Stimulated activated memory B cell treated with anti-CD40 and anti-IgM and Interleukin-4, amounts not matched to agents 10 μg/mL and 1 μg/mL and 100 μg/mL, for 72 hours (primary cell): ENCODE results near the gene C1R.

Experiments used
- ATAC-seq: fragments of 150-1000 bp; cut with Tn5 transposase; 2 replicates; pipeline ENCODE4 v1.10.0; 2021
- H3K27ac Mint-ChIP-seq: one replicate; pipeline ENCODE4 v1.8.0; 2022; ENCODE audit warnings: mild to moderate bottlenecking, mixed read lengths
- H3K27me3 Mint-ChIP-seq: one replicate; pipeline ENCODE4 v1.8.0; 2022; ENCODE audit warnings: mixed read lengths
- H3K36me3 Mint-ChIP-seq: one replicate; pipeline ENCODE4 v1.8.0; 2022; ENCODE audit warnings: mixed read lengths
- H3K4me1 Mint-ChIP-seq: one replicate; pipeline ENCODE4 v1.8.0; 2022; ENCODE audit warnings: mixed read lengths
- H3K4me3 Mint-ChIP-seq: one replicate; pipeline ENCODE4 v1.8.0; 2022; ENCODE audit warnings: mild to moderate bottlenecking, moderate library complexity, mixed read lengths
- H3K9me3 Mint-ChIP-seq: one replicate; pipeline ENCODE4 v1.8.0; 2022; ENCODE audit warnings: mixed read lengths

Gene C1R

DNA sequence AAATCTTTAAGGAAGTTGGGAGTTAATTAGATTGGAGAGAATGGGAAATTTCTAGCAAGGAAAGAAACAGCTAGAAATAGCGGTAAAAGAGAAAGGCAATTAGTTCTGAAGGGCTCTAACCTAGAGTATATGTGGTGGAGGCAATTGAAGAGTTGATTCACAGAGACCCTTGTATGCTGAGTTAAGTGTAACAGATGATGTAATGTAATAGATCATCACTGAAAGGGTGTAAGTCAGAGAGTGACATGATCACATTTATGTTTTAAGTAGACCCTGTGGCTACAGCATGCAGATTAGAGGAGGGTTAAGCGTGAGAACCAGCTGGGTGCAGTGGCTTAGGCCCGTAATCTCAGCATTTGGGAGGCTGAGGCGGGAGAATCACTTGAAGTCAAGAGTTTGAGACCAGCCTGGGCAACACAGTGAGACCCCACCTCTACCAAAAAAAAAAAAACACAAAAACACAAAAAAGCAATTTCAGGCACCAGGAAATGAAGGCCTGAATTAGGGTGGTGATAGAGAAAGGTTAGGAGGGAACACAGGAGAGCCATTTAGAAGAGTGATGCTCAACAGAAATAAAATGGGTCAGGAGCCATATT, 33.5 kb upstream of the C1R start:
- Mint-ChIP-seq H3K27ac (no peak overlapping the region), H3K27me3 (no peaks in the 10 kb centered on the region), H3K4me3 (no peak overlapping the region), H3K36me3 (no peaks in the 10 kb centered on the region), H3K4me1 (peaks cover 15% of the 10 kb centered on the region), H3K9me3 (no peaks in the 10 kb centered on the region)
- ATAC-seq, result no peak

DNA sequence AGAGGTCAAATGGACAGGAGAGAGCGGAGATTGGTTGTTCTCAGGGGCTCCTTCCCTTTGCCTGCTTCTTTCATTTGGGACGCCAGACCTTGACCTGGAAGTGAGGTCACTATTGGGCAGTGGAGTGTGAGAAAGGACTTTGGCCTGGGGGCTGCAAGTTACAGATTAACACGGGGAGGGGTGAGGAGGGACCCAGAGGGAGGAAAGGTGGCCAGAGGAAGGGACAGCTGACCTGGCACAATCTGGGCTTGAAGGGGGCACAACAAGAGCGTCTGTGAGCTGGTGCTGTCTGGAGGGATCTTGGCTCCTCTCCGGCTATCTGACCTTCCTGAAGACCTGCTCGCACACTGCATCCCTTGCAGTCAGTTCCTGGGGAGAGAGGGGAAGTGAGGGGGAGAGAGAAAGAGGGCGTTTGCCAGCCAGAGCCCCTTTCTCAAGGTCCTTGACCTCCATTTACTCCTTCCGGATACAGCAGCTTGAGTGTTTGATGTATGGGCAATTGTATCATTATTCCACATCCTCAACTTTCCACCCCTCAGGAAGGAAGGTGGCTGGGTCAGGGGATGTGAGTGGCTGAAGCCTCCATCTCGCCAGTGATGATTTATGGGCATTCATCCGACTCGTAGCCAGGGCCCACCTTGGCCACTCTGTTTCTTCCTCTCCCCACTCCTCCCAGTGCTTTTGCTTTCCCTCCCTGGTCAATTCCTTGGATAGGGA, 31.7 kb upstream of the C1R start:
- no peak for ATAC-seq
- no peaks in the 10 kb centered on the region for H3K9me3 Mint-ChIP-seq
- peaks cover 8% of the 10 kb centered on the region for H3K4me1 Mint-ChIP-seq
- H3K36me3 Mint-ChIP-seq, result peaks cover under 1% of the 10 kb centered on the region
- no peak overlapping the region for H3K27ac Mint-ChIP-seq
- no peak overlapping the region for H3K4me3 Mint-ChIP-seq
- no peaks in the 10 kb centered on the region for H3K27me3 Mint-ChIP-seq

DNA sequence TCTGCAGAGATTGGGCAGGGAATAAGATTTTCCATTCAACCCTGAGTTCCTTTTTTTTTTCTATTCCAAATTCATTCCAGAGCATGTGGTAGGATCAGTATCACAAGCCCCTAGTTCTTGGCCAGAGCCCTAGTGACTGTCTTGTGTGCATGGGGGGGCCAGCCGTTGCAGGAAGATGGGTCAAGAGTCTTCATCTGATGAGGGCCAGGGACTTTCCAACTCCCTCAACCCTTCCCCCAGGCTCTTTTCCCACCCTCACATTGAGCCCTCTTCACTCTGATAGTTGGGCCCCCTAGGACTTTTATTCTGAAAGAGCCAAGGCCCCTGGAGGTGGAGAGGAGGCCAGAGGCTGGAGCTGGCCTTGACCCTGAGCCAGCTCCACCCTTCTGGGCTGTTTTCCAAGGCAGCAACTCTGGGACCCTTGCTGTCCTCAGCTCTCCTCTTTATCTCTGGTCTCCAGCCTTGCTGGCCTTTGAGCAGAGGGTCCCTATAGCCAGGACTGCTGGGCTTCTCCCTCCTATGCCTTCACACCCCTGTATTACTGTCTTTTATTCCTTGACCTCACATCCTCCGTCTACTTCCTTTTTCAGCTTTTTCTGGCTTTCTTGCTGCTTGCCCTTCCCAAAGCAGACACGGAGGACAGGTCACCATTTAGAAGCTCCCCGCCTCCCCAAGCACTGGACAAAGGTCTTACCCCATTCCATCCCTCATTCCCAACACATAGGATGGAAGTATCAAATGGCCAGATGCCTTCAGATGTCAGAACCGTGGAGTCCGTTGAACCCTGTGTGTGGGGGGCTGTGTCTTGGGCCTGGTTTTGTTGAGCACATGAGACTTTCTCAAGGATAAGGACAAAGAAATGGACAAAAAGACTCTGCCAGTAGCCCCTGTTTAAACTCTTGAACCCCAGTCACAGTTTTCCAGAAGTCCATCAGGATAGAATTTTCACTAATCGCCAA, 30.8 kb upstream of the C1R start:
- Mint-ChIP-seq H3K4me1 (peaks cover 4% of the 10 kb centered on the region), H3K27me3 (no peaks in the 10 kb centered on the region), H3K4me3 (no peak overlapping the region), H3K9me3 (no peaks in the 10 kb centered on the region), H3K36me3 (peaks cover 9% of the 10 kb centered on the region), H3K27ac (no peak overlapping the region)
- no peak for ATAC-seq

DNA sequence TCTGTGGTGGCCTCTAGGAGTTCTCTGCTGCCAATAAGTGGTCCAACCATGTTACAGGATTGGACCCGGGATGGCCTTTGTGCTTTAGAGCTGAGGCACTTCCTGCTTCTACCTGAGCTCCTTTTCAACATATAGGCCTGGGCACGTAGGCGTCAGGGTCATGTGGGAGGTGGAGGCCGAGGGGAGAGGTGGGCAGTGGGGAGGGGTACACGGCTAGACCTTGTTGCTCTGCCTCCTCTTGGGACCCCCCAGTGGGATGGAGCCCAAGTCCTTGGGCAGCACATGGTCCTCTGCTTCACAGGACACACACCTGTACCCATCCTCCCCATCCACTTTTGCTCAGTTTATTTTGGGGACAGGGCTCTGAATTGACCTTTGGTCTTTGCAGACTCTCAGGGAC, 29.1 kb upstream of the C1R start:
- no peak overlapping the region for H3K27ac Mint-ChIP-seq

DNA sequence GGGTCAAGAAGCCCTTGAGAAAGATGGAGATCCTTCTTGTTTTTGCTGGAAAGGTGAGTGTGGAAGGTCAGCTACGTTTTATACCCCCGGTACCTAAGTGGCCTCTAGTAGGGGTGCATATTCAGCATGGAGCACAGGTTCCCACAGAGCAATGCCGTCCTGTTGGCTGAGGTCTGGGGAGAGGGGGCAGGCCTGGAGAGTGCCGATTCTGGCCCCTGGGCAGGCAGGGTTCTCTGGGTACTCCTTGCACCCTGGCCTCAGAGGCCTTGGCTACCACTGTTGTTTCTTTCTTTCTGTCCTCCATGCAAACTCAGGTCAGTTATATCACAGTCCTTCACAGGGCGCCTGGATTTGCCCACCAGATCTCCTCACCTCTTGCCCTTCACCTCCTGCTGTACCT, 27.9 kb upstream of the C1R start:
- Mint-ChIP-seq H3K27ac (no peak overlapping the region), H3K9me3 (no peaks in the 10 kb centered on the region), H3K4me1 (peaks cover 4% of the 10 kb centered on the region), H3K36me3 (peaks cover 36% of the 10 kb centered on the region), H3K4me3 (no peak overlapping the region), H3K27me3 (no peaks in the 10 kb centered on the region)
- ATAC-seq, result no peak

More for the DNA sequence above, 29.1 kb upstream of the C1R start:
- Mint-ChIP-seq H3K9me3 (no peaks in the 10 kb centered on the region), H3K27me3 (no peaks in the 10 kb centered on the region), H3K4me3 (no peak overlapping the region), H3K36me3 (peaks cover 25% of the 10 kb centered on the region), H3K4me1 (peaks cover 4% of the 10 kb centered on the region)
- ATAC-seq, result no peak

DNA sequence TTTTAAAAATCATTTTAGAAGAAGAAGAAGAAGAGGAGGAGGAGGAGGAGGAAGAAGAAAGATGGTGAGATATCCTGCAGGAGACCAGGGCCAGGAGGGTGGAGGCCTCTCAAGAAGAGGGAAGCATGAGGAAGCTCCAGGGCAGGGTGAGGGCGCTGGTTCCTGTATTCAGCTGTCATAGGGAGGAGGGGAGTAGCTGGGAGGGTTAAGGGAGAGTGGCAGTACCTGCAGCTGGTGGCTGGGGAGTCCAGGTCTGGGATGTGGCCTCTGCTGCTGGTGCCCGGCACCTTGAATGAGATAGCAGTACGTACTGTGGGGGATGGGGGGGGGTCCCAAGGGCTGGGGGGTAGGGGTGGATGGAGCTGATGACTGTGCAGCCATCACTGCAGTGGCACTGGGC, 26.6 kb upstream of the C1R start:
- H3K9me3 Mint-ChIP-seq, result no peaks in the 10 kb centered on the region
- no peak overlapping the region for H3K27ac Mint-ChIP-seq
- H3K36me3 Mint-ChIP-seq, result peaks cover 45% of the 10 kb centered on the region
- no peaks in the 10 kb centered on the region for H3K27me3 Mint-ChIP-seq
- no peak for ATAC-seq
- no peak overlapping the region for H3K4me3 Mint-ChIP-seq
- peaks cover 4% of the 10 kb centered on the region for H3K4me1 Mint-ChIP-seq

DNA sequence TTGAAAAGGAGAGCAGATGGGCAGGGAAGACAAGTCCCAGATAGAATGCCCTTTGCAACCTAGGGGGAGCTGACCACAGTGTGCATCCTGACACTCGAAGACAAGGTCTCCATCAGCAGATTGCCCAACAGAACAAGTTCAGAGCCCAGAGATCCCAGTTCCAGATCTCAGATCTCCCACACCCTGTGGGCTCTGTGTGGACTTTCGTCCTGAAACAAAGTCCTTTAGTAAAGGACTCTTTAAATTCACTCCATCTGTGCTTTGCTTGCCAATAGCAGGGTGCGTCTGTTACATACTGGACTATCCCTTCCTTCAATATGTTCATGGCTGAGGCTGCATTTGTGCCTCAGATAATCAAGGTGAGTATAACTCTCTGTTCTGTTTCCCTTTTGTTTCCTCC, 25.4 kb upstream of the C1R start:
- H3K27ac Mint-ChIP-seq, result no peak overlapping the region
- H3K4me1 Mint-ChIP-seq, result peaks cover 10% of the 10 kb centered on the region
- no peaks in the 10 kb centered on the region for H3K9me3 Mint-ChIP-seq
- peaks cover 46% of the 10 kb centered on the region for H3K36me3 Mint-ChIP-seq
- H3K27me3 Mint-ChIP-seq, result no peaks in the 10 kb centered on the region
- H3K4me3 Mint-ChIP-seq, result no peak overlapping the region
- ATAC-seq, result no peak

DNA sequence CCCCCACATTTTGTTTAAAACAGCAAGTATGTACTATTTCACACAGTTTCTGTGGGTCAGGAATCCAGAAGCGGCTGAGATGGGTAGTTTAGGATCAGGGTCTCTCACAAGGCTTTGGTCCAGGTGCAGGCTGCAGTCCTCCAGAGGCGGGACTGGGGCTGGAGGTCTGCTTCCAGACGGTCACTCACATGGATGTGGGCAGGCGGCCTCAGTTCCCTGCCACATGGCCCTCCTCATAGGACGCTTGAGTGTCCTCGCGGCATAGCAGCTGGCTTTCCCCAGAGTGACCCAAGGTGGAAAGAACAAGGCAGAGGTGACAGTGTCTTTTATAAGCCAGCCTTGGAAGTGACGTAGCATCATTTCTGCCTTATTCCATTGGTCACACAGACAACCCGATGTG, 24.7 kb upstream of the C1R start:
- no peak overlapping the region for H3K4me3 Mint-ChIP-seq
- H3K36me3 Mint-ChIP-seq, result peaks cover 46% of the 10 kb centered on the region
- H3K4me1 Mint-ChIP-seq, result peaks cover 10% of the 10 kb centered on the region
- H3K27ac Mint-ChIP-seq, result no peak overlapping the region
- H3K9me3 Mint-ChIP-seq, result no peaks in the 10 kb centered on the region
- no peak for ATAC-seq
- H3K27me3 Mint-ChIP-seq, result no peaks in the 10 kb centered on the region

DNA sequence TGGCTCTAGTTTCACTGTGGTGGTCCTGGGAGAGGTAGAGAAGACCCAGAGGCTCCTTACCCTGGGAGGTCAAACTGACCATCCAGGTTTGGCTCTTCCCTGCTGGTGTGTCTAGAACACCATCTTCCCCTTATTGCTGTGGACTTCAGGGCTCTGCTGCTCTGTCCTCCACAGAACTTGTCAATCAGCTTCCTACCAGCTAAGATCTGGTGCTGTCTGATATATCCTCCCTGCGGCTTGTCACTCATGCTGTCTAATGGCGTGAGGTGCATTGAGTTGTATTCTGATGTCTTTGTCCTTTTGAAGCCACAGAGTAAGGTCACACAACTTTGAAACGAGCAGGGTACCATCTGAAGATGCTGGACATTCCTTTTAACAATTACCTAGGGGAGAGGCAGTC, 24.0 kb upstream of the C1R start:
- peaks cover 10% of the 10 kb centered on the region for H3K4me1 Mint-ChIP-seq
- H3K36me3 Mint-ChIP-seq, result peaks cover 46% of the 10 kb centered on the region
- H3K27ac Mint-ChIP-seq, result no peak overlapping the region

DNA sequence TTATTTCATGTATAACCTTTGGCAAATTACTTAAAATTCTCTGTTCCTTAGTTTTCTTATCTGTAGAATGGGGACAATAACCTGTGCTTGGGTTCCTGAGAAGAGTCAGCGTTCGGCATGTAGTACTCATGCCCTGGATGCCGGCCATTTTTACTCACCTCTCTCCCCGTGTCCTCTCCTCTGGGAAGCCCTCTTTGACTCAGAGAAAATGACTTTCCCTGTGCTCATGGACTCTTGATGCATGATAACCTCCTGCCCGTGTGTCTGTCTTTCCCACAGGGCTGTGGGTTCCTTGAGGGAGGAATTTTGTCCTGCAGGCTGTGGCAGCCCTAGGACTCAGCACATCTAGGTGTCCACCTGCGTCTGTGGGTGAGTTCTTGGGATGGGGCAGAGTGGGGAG, 22.6 kb upstream of the C1R start:
- ATAC-seq, result no peak
- Mint-ChIP-seq H3K36me3 (peaks cover 46% of the 10 kb centered on the region), H3K27ac (no peak overlapping the region), H3K4me1 (peaks cover 18% of the 10 kb centered on the region), H3K4me3 (no peak overlapping the region), H3K27me3 (no peaks in the 10 kb centered on the region), H3K9me3 (no peaks in the 10 kb centered on the region)

More for the DNA sequence above, 24.0 kb upstream of the C1R start:
- Mint-ChIP-seq H3K4me3 (no peak overlapping the region), H3K9me3 (no peaks in the 10 kb centered on the region), H3K27me3 (no peaks in the 10 kb centered on the region)
- no peak for ATAC-seq

DNA sequence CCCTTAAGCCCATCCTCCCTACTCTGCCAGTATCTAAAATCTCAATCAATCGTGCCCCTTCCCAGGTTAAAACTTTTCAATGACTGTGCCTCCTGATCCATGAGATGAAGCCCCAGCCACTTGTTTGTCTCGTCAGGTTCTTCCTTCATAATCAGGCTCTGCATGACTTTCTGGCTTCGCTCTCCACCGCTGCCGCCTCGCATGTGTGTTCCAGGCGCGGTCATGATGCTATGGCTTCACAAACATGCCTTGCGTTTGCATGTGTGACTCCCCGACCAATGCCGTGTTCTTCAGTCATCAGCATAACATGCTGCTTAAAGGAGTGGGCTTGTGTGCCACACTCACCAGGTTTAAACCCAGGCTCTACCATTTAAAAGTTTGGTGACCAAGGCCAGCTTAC, 21.8 kb upstream of the C1R start:
- no peak overlapping the region for H3K4me3 Mint-ChIP-seq
- H3K36me3 Mint-ChIP-seq, result peaks cover 46% of the 10 kb centered on the region
- ATAC-seq, result no peak

DNA sequence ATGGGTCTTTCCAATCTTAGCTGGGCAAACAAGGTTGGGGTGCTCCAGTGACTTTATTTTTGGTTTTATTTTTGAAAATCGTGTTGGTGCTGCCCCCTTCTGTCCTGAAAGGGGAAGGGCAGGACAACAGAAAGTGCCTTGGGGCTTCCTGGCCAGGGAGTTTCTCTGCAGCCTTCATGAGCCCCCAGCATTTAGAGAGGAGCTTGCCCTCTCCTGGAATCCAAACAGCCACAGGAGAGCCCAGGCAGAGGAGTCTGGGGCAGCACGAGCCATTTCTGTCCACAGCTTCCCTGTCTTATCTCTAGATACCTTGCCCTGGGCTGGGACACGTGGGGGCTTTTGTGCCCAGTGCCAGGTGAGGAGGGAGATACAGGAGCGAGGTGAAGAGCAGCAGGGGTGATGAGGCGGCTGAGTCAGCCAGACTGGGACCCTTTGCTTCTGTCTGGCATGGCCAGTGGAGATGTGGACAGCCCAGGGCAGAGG, 21.2 kb upstream of the C1R start:
- Mint-ChIP-seq H3K4me1 (peaks cover 26% of the 10 kb centered on the region), H3K27me3 (no peaks in the 10 kb centered on the region), H3K9me3 (no peaks in the 10 kb centered on the region), H3K4me3 (no peak overlapping the region), H3K27ac (peak overlapping the region; percentile 58), H3K36me3 (peaks cover 40% of the 10 kb centered on the region)
- ATAC-seq, result no peak

More for the DNA sequence above, 21.8 kb upstream of the C1R start:
- Mint-ChIP-seq H3K4me1 (peaks cover 26% of the 10 kb centered on the region), H3K27ac (peak overlapping the region; percentile 58), H3K9me3 (no peaks in the 10 kb centered on the region), H3K27me3 (no peaks in the 10 kb centered on the region)

DNA sequence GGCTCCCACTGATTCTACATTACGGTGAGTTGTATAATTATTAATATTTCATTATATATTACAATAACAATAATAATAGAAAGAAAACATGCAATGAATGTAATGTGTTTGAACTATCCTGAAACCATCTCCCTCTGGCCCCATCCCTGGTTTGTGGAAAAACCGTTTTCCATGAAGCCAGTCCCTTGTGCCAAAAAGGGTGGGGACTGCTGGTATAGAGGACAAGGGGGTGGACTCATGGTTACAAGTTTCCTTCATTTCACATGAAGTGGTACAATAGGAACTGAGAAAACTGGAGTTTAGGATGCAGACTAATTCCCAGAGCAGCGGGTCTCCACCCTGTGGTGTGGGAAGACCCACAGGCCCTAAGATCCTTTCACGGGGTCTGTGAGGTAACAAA, 19.8 kb upstream of the C1R start:
- no peak for ATAC-seq
- Mint-ChIP-seq H3K36me3 (peaks cover 27% of the 10 kb centered on the region), H3K27me3 (no peaks in the 10 kb centered on the region), H3K9me3 (no peaks in the 10 kb centered on the region), H3K27ac (no peak overlapping the region), H3K4me1 (peaks cover 35% of the 10 kb centered on the region), H3K4me3 (no peak overlapping the region)

DNA sequence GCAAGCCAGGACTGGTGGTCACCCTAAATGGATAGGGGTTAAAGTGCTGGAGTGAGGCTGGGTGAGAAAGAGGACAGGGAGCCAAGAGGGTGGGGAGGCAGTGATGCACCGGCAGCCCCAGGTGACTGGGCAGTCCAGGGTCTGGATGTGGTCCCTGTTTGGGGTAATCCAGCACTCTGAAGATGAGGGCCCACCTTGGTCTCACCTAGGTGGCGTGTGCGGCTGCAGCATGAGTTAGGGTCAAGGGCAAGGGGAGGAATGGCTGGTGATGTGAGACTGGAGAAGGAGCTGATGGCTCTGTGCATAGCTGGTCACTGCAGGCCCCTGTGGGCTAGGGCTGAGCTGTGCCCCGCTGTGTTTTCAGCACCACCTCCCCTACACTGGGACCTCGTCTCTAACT, 18.4 kb upstream of the C1R start:
- Mint-ChIP-seq H3K9me3 (peaks cover 7% of the 10 kb centered on the region), H3K36me3 (peaks cover 26% of the 10 kb centered on the region), H3K4me1 (peaks cover 39% of the 10 kb centered on the region), H3K27ac (no peak overlapping the region), H3K4me3 (no peak overlapping the region), H3K27me3 (no peaks in the 10 kb centered on the region)
- no peak for ATAC-seq

DNA sequence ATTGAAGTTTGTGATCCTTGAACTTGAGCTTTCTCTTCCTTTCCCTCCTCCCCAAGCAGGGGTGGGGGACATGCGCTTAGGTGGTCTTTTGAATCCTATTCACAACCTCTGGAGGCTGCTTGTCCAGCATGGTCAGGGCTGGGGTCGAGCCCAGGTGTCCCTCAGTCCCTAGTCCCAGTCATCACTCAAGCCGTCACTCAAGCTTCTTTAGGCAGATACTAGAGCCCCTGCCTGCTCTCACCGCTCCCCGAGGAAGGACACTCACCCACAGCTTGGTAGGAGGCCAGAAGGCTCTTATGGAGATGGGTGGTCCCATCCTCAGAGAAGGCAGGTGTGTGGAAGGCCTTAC, 17.3 kb upstream of the C1R start:
- Mint-ChIP-seq H3K27ac (peak overlapping the region; percentile 98), H3K4me1 (peaks cover 39% of the 10 kb centered on the region), H3K36me3 (peaks cover 22% of the 10 kb centered on the region), H3K9me3 (peaks cover 9% of the 10 kb centered on the region), H3K27me3 (no peaks in the 10 kb centered on the region), H3K4me3 (peak overlapping the region; percentile 94)
- no peak for ATAC-seq
